ENCODE data around the gene RBM23. TPM values are rescaled to one million over a fixed set of nuclear protein-coding genes. Genes with fewer than 3 reads are reported as not detected.

Gene RBM23
- total and polyA plus RNA-seq, 10 of the 15 experiments (the other 5 are each of a cell fraction or from before 2014, with no cell fraction given): 54.0 to 72.6 (median 61.3) TPM

DNA sequence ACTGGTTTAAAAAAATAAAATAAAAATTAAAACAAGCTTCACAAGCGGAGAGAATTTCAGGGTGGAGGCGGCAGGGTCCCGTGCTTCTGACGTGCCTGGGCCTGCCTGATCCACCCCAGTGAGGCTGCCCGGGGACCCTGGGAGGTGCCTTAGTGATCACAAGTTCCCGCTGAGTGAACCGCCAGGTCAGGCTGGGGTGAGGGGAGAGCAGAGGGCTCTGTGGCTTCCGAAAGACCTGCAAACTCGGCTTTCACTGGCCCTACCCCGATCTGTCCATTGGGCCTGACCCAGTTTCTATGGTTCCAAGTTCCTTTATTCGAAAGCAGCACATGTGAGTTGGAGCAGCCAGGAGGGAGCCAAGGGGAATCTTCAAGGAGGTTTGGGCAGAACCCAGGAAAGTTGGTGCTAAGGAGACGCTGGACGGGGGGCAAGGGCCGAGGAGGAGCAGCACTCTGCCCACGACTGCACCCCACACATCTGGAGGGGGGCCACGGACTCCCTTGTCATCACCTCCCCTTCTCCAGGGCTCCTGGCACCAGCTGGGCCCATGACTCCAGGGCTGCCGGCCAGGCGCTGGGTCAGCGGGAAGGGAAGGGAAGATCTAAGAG is 69.6 kb downstream of the RBM23 start:
- SMC1A ChIA-PET (ENCODE audit: uncharacterized antibody, unreplicated experiment): interaction anchor here (1.2 to 7.3 kb wide), 6 partner anchors 26 to 278 kb away, joined by 4 to 104 read pairs (median 28); partner anchors contain the start of gene OXA1L
- no peak overlapping the region for H3K4me2 ChIP-seq (ENCODE audit: control insufficient read depth, insufficient read depth)

More for the DNA sequence above, 69.6 kb downstream of the RBM23 start:
- FAIRE-seq (no peak), ATAC-seq (no peak), DNase-seq (ENCODE audit: low read depth, low spot score) (no peak)
- POLR2A ChIA-PET: no interaction called here
- Histone ChIP-seq H4K20me1 (ENCODE audit: control insufficient read depth, insufficient read depth) (no peaks in the 10 kb centered on the region), H3K4me3 (no peak overlapping the region), H3K27me3 (replicated peaks in 1 of 2; ENCODE audit: control insufficient read depth in 2 of 2, insufficient read depth in 2 of 2, low read length in 1 of 2) (no peaks in the 10 kb centered on the region), H3K4me1 (ENCODE audit: control insufficient read depth, insufficient read depth, low read length) (peaks cover 18% of the 10 kb centered on the region), H3K36me3 (ENCODE audit: control insufficient read depth in 2 of 2, insufficient read depth in 2 of 2, low read length in 1 of 2) (no peaks in the 10 kb centered on the region), H3K9me3 (replicated peaks; ENCODE audit: control insufficient read depth, insufficient read depth, low read length) (no peaks in the 10 kb centered on the region), H2AFZ (ENCODE audit: control insufficient read depth, low read depth, low read length) (no peak overlapping the region), H3K9ac (ENCODE audit: control insufficient read depth, insufficient read depth, low read length) (no peak overlapping the region), H3K27ac (ENCODE audit: control insufficient read depth, insufficient read depth) (no peak overlapping the region), H3K79me2 (ENCODE audit: control insufficient read depth, insufficient read depth, low read length) (no peaks in the 10 kb centered on the region)
- in situ Hi-C loops (cut with MboI): loop anchor here (5.0 to 10.0 kb wide), 2 partner anchors 72 to 535 kb away; no protein-coding TSS in a partner anchor
- RAD21 ChIA-PET (ENCODE audit: unreplicated experiment): interaction anchor here (0.8 to 9.4 kb wide), 5 partner anchors 11 to 279 kb away, joined by 4 to 130 read pairs (median 7); no protein-coding TSS in a partner anchor
- 81% methylated on average over 19 of the region's 19 CpGs for WGBS (ENCODE audit: insufficient coverage, insufficient replicate concordance, low lambda C conversion rate, missing lambda C conversion rate)
- TF ChIP-seq ZBTB40 (IDR thresholded peaks at IDR 0.05; ENCODE audit: borderline replicate concordance): no peak
- TF ChIP-seq KAT2A (conservative IDR thresholded peaks at IDR 0.05; ENCODE audit: control insufficient read depth, low read depth, low read length): no peak
- TF ChIP-seq CBX3 (IDR thresholded peaks at IDR 0.05; ENCODE audit: borderline replicate concordance, low read depth): no peak
- no peak for TF ChIP-seq CUX1 (IDR thresholded peaks at IDR 0.05; ENCODE audit: insufficient replicate concordance, low read depth, low read length)
- TF ChIP-seq MEF2B (IDR thresholded peaks at IDR 0.05; ENCODE audit: partially characterized antibody, poor library complexity, severe bottlenecking): no peak
- CTCF ChIA-PET: interaction anchor here (0.5 to 10.0 kb wide), 9 partner anchors 20 to 458 kb away, joined by 3 to 324 read pairs (median 9); partner anchors contain the start of genes MRPL52 and SLC7A7
- intact Hi-C loops (cut with micrococcal nuclease; ENCODE audit: unreplicated experiment): no loop called here
- no TSS peak for BruUV-seq (replicated peaks)

Data from GM12878 (cell line).